ENCODE measurements around the gene TBC1D21.
"Not testable (repeated sequence)": the region's sequence is repeated elsewhere in the genome, so short reads cannot be mapped to it uniquely, and the experiment has no call there.

The TBC1D21 gene

DNA sequence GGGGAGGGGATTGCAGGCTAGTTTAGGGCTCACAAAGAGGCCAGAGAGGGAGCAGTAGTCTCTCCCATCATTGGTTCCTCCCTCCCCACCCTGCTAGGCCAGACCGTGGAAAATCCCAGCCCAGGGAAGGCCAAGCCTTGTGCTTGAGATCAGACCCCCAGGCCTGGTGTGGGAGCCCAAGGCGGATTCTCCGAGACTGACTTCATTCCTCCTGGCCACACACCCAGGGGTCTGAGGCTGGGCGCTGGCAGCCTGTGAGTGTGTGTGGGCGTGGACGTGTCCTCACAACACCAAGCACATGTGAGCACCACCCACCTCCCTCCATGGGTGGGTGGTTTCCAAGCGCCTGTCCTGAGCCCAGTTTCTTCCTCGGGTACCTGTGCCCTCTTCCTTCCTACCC is 57.0 kb downstream of the TBC1D21 start:
- no peak for DNase-seq (ENCODE audit: low spot score)

DNA sequence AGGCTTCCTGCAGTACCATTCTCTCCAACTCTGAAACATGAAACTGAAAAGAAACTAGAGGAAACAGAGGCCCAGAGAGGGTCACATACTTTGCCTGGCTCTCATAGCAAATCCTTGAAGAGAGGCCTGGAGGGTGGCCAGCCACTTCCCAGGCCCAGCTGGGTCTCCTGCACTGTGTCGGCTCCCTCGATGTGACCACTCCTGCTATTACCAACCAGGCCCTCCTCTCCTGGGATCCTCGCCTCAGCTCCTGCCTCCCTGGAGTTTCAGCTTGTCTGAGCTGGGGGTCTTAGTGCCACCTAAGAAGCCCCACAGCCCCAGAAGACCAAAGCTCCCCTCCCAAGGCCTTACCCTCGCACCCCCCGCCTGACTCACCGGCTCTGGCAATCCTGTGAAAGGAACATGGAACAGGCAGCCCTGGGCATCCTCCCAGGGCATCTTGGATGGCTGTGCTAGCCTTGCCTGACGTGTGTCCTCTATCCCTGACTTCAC is 57.5 kb downstream of the TBC1D21 start:
- no peak for DNase-seq (ENCODE audit: low spot score)

DNA sequence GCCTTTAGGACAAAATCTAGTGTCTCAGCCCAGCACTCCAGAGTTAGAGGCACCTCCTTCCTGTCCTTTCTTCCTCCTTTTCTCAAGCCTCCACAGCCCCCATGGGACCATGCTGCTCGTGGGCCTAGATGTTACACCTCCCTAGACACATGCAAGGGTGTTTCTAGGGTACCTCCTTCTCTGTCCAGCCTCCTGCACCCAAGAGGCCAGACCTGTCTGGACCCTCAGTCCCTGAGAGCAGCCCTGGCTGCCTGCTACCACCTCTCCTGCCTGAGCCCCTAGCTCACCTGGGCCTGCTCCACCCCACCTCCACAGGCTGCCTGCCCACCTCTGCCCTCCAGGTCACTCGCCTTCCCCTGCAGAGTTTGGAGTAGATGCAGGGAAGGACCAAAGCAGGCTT is 58.1 kb downstream of the TBC1D21 start:
- no peak for DNase-seq (ENCODE audit: low spot score)

- no peak for DNase-seq (ENCODE audit: low spot score)
Observed at GRCh38 chr15:73932381-73933191, 59.2 kb downstream of the TBC1D21 start.

DNA sequence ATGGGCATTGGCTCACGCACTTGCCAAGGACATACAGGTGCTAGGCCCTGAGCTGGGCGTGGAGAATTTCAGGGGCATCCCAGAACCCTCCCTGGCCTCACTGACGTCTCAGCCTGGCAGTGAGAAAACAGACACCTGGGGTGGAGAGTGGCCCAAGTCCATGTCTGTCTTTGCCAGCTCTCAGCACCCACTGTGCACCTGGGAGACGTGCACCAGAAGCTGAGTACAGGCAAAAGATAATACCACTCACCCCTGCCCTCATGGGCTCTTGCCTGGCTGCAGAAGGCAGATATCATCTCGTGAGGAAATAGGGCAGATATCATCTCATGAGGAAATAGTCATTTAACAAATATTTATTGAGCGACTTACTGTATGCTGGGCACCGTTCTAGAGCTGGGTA is 60.9 kb downstream of the TBC1D21 start:
- DNase-seq (ENCODE audit: low spot score), result no peak

- DNase-seq (ENCODE audit: low spot score), result no peak
Observed at GRCh38 chr15:73935547-73935946, 62.2 kb downstream of the TBC1D21 start.

GRCh38 chr15:73936181-73936580 is 62.8 kb downstream of the TBC1D21 start:
- DNase-seq (ENCODE audit: low spot score), result no peak

- DNase-seq (ENCODE audit: low spot score), result no peak
Observed at GRCh38 chr15:73936588-73937290, 63.4 kb downstream of the TBC1D21 start.

DNA sequence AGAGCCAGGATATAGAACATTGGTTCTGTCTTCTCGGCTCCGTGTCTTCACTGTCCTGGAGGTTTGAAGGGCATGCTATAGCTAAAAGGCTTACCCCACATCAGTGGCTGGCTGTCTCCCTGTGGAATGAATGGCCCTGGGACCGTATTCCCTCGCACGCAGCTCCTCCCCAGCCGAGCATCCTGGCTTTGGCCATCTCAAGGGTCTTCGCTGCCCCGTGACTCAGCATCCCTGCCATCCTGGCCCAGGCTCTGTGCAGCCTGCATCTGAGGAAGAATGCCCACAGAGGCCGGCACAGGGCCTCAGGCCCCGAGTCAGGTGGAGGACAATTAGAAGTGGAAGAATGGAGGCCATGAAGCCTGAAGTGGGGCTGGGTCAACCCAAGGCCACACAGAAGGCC is 63.9 kb downstream of the TBC1D21 start:
- DNase-seq (ENCODE audit: low spot score), result no peak

DNA sequence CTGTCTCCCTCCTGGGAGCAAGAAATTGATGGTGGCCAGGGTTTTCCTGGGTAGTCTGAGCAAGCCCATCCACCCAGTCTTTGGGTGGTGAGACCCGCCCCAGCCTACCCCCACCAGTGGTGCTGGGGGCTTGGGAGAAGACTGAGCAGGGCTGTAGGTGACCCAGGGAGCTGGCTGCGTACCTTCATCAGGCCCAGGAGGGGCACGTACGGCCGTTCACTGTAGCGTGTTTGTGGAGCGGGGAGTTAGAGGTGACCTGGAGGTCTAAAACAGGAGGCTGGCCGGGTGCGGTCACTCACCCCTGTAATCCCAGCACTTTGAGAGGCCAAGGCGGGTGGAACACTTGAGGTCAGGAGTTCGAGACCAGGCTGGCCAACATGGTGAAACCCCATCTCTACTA is 64.4 kb downstream of the TBC1D21 start:
- no peak for DNase-seq (ENCODE audit: low spot score)

DNA sequence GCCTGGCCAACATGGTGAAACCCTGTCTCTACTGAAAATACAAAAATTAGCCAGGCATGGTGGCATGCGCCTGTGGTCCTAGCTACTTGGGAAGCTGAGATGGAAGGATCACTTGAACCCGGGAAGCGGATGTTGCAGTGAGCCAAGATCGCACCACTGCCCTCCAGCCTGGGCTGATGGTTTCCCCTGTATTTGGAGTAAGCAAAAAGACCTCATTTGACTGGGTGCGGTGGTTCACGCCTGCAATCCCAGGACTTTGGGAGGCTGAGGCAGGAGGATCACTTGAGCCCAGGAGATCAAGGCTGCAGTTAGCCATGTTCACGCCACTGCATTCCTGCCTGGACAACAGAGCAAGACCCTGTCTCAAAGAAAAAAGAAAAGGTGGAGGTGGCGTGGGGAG is 65.2 kb downstream of the TBC1D21 start:
- not testable (repeated sequence) for DNase-seq (ENCODE audit: low spot score)

All from kidney capillary endothelial cell (primary cell).